NCI-H524 (cell line): ENCODE results near the gene IL6R.
"Not testable (repeated sequence)": the region's sequence is repeated elsewhere in the genome, so short reads cannot be mapped to it uniquely, and the experiment has no call there.

Experiments used
- DNase-seq, 2 experiments: peaks; one replicate each; lab custom pipeline; 2025; lab: John Stamatoyannopoulos, UW

The IL6R gene

DNA sequence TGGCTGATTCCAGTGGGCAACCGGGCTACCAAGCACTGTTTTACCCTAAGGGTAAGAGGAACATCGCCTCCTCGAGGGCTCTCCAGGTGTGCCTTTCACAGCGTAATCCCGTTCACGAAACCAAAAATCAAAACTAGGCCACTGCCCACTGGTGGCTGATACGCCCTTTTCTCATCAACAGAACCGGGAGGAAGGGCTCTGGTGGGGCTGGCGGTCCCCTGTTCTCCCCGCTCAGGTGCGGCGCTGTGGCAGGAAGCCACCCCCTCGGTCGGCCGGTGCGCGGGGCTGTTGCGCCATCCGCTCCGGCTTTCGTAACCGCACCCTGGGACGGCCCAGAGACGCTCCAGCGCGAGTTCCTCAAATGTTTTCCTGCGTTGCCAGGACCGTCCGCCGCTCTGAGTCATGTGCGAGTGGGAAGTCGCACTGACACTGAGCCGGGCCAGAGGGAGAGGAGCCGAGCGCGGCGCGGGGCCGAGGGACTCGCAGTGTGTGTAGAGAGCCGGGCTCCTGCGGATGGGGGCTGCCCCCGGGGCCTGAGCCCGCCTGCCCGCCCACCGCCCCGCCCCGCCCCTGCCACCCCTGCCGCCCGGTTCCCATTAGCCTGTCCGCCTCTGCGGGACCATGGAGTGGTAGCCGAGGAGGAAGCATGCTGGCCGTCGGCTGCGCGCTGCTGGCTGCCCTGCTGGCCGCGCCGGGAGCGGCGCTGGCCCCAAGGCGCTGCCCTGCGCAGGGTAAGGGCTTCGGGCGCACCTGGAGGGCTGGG lies at the start of gene IL6R:
Gene IL6R (plus strand): TSS at position 360 of the 763 bp plus-strand sequence. CDS start 287 bp downstream, at position 647.
- DNase-seq: peak in 1 of 2 experiments; percentile 42

DNA sequence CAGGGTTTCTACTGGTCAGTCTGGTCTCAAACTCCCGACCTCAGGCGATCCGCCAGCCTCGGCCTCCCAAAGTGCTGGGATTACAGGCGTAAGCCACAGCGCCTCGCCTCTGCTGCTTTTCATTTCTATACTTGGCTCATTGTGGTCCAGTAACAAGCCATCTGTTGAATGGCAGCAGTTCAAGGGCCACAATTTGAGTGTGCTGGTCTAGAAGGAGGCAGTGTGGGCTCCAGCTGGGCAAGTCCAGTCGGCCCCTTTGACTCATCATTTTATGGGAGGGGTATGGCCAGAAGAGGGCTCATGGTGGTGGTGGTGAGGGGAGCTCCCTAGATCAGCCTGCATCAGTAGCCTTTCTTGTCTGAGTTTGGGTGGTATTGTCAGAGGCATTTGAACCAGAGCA lies 46.6 kb upstream of the IL6R start:
- no peak for DNase-seq

- DNase-seq: no peak
These were observed 44.9 kb upstream of the IL6R start for GRCh38 chr1:154360288-154360687.

- not testable (repeated sequence) for DNase-seq
These were observed 44.3 kb upstream of the IL6R start for GRCh38 chr1:154360881-154361280.

- no peak for DNase-seq
These were observed 43.8 kb upstream of the IL6R start for GRCh38 chr1:154361357-154361756.

DNA sequence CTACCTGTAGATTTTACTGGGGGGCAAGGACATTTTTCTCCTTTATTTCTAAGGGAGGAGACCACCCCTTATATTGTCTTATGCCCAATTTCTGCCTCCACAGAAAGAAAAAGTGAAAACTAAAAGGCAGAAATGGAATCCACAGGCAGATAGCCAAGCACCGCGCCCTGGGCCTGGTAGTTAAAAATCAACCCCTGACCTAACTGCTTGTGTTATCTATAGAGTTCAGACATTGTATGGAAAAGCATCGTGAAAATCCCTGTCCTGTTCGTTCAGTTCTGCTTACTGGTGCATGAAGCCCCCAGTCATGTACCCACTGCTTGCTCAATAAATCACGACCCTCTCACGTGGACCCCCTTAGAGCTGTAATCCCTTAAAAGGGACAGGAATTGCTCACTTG lies 33.7 kb upstream of the IL6R start:
- DNase-seq: no peak

DNA sequence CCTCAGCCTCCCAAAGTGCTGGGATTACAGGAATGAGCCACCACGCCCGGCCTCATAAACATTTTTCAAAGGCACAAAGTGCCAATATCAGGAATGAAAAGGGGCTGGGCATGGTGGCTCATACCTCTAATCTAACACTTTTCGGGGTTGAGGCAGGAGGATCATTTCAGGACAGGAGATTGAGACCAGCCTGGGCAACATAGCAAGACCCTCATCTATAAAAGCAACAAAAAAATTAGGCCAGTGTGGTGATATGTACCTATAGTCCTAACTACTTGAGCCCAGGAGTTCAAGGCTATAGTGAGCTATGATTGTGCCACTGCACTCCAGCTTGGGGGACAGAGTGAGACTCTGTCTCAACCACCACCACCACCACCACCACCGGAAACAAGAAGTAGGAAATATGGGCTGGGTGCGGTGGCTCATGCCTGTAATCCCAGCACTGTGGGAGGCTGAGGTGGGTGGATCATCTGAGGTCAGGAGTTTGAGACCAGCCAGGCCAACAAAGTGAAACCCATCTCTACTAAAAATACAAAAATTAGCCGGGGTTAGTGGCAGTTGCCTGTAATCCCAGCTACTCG lies 31.3 kb upstream of the IL6R start:
- DNase-seq: not testable (repeated sequence)

DNA sequence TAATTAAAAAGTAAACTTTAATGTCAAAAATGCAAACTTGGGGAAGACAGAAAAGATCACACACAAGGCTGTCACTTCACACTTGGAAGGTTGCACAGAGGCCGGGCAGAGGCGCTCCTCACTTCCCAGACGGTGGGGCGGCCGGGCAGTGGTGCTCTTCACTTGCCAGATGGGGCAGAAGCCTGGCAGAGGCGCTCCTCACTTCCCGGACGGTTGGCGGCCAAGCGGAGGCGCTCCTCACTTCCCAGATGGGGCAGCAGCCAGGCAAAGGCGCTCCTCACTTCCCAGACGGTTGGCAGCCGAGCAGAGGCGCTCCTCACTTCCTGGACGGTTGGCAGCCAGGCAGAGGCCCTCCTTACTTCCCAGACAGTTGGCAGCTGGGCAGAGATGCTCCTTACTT lies 25.8 kb upstream of the IL6R start:
- DNase-seq: no peak

DNA sequence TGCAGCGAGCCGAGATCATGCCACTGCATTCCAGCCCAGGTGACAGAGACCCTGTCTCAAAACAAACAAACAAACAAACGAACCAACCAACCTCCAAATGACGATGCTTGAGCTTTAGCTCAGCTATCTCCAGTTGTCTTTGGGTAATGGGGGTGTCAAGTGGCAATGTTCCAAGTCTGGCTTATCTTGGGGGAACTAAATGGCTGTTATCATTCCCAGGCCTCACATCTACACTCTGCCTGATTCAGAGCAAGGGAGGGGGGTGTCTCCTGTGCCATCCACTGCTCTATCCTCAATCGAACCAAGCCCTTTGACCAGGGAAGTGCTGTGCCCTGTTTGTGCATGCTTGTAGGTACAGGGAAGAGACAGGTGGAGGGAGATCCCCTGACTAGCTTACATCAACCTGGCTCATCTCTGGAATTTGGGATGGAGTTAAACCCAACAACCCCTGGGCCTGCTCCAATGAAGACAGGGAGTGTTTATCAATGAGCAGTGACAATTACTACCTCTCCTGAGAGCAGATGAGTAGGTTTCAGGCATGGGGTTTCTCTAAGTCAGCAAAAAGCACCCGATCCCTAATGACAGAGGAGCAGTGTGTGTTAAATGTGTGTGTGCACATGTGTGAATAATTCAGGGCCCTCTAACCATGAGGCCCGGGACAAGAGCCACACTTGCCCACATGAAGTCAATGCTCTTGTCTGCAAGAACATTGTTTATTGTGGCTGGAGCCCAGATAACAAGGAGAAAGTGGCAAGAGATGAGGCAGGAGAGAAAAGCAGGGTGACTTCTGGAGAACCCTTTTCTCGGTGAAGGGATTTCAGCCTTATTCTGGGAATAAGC lies 20.3 kb upstream of the IL6R start:
- DNase-seq: no peak

DNA sequence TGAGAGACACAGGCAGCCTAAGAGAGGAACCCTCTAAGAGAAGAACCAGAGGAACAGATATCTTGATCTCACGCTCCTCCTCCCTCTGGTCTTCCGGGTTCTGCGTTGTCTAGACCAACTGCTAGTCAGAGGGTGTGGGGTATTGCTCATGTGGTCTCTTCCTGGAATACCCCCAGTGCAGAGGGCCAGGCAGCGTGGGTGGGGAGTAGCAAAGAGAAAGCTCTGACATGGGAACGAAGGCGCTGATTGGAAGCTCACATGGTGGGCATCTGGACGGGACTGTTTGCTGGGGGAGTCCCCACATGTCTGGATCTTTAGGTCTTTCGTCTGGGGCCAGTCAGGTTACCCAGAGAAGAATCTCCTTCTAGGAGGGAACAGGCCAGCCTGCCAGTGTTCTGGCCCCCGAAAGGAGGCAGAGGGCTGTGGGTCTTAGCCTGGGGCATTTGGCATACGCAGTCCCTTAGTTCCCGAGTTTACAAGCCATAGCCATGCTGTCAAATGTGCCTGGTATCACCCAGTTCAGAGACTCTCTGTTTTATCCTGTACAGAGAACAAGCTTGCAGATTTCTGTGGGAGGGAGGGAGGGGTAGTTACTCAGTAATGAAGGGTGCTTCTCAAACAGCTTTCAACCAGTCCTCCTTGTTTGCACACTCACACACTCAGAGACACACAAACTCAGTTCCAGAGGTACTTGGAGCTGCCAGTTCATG lies 18.3 kb upstream of the IL6R start:
- no peak for DNase-seq

DNA sequence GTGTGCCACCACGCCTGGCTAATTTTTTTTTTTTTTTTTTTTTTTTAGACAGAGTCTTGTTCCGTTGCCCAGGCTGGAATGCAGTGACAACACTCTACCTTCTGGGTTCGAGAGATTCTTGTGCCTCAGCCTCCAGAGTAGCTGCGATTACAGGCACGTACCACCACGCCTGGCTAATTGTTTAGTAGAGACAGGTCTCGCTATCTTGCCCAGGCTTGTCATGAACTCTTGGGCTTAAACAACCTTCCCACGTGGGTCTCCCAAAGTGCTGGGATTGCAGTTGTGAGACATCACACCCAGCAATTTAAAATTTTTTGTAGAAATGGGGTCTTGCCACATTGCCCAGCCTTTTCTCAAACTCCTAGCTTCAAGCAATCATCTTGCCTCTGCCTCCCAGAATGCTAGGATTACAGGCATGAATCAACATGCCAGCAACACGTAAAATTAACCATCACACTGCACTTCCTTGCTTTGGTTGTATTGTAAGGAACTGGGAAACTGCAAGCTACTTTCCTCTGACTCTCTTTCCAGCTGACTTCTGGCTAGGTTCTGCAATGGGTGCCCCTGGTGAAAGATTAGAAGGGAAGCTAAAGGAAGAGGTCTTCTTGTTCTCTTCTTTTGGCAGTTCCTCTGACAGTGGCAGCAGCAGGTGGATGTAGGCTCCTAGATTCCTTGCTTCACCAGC lies 13.9 kb upstream of the IL6R start:
- no peak for DNase-seq

- DNase-seq: no peak
These were observed 7.0 kb upstream of the IL6R start for GRCh38 chr1:154398141-154398540.

GRCh38 chr1:154398678-154399077 lies 6.5 kb upstream of the IL6R start:
- no peak for DNase-seq

DNA sequence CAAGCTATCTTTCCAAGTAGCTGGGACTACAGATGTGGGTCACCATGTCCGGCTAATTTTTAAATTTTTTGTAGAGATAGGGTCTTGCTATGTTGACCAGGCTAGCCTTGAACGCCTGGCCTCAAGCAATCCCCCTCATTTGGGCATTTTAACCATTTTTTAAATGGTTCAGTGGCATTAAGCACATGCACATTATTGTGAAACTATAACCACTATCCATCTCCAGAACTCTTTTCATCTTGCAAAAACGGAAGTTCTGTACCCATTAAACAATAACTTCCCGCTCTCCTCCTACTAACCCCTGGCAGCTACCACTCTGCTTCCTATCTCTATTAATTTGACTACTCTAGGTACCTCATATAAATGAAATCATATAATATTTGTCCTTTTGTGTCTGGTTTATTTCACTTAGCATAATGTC lies 4.8 kb upstream of the IL6R start:
- no peak for DNase-seq

DNA sequence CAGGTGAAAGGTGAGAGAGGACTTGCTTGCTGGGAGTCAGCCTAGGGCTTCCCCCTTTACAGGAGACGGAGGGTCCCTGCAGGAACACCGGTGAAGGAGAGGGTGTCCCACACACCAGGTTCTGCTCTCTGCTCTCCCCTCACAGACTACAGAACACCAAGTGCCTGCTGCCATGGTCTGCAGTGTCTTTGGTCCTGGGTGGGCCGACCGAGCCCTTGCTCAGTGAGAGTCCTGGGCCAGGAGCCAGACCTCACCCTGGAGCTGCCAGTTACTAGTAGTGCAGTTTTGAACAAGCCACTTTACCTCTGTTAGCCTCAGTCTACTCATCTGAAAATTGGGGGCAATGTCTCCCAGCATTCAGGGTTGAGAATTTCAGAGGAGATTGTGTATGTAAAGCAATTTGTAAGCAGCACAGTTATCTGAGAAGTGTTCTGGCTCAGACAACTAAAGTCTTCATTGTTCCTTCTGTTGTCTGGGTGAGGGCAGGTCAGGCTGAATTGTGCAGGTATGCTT lies 2.7 kb upstream of the IL6R start:
- DNase-seq: no peak

DNA sequence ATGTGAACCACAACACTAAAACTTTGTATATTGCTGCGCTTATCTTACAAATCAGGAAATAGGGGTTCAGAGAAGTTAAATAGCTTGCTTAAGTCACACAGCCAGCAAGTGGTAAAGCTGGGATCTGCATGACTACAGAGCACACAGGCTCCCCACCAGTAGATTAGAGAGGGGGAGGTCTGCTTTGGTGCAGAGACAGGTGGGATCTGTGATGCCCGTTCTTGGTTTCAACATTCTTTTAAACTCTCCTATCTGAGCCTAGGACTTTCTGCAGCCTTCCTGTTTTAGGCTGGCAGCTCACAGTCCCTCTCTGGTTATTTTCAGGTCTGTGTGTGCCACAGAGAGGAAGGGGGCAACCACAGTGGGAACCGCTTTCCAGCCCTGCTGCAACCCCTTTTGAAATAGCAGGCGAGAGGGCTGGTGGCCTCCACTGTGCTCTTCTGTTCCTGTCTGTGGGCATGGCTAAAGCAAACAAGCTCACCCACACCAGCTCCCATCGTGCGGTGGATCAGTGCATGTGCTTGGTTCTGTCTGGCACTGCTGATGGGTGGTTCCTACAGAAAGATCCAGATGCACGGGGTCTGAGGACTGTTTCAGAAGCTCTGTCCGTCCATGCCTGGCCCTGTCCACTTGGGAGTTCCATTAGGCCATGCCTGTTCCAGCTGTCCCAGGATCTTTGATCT lies 1.7 kb upstream of the IL6R start:
- DNase-seq: no peak

GRCh38 chr1:154403983-154404382 lies 1.2 kb upstream of the IL6R start:
- DNase-seq: peak in 1 of 2 experiments; percentile 15

- DNase-seq: no peak
These were observed 622 bp upstream of the IL6R start for GRCh38 chr1:154404511-154404931.

GRCh38 chr1:154405747-154406571 lies 816 bp downstream of the IL6R start:
- peak in 1 of 2 experiments; percentile 35 for DNase-seq

DNA sequence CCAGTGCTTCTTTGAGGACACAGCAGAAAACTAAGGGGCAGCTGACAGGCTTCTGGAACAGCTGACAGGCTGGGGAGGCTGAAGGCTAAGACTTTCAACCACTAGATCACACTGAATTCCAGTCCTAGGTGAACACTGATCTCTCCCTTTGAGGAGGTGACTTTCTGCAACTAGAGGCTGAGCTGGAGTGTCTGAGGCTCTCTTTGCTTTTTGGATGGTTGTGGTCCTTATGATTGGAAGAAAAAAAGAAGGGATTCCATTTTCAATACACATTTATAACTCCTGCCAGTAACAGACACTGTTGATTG lies 1.4 kb downstream of the IL6R start:
- DNase-seq: no peak
